ENCODE measurements around the gene ZBTB11.
"Not testable (repeated sequence)": the region's sequence is repeated elsewhere in the genome, so short reads cannot be mapped to it uniquely, and the experiment has no call there.

ZBTB11 gene

GRCh38 chr3:101685870-101686307 is 9.0 kb upstream of the ZBTB11 start:
- Histone ChIP-seq H3K27ac (ENCODE audit: low read length) (peak overlapping the region; percentile 95), H3K4me3 (ENCODE audit: low read length) (peak overlapping the region; percentile 100), H3K4me1 (ENCODE audit: insufficient read depth, low read length) (peaks cover 8% of the 10 kb centered on the region; the same call in 1 of the 2 replicates), H3K9me3 (ENCODE audit: insufficient read depth, low read depth, low read length) (no peaks in the 10 kb centered on the region), H3K27me3 (ENCODE audit: insufficient read depth, low read length) (no peaks in the 10 kb centered on the region), H3K36me3 (ENCODE audit: insufficient read depth, low read depth, low read length) (peaks cover 54% of the 10 kb centered on the region), H3K9ac (ENCODE audit: low read depth, low read length) (peak overlapping the region; percentile 100)

DNA sequence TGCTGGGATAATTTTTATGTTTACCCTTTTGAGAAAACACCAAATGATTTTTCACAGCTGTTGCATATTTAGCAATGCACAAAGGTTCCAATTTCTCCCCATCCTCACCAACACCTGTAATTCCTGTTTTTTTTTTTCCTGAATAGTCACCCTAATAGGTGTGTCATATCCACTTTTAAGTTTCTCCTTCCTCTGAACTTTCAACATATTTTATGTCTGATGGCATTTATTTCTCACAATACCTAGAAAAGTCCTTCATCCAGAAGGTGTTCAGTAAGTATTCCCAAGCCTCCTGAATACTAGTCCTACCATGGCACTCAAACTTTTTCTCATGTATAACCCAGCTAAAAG is 8.1 kb upstream of the ZBTB11 start:
- Histone ChIP-seq H3K27ac (ENCODE audit: low read length) (no peak overlapping the region), H3K9ac (ENCODE audit: low read depth, low read length) (peak overlapping the region; percentile 100), H3K36me3 (ENCODE audit: insufficient read depth, low read depth, low read length) (peaks cover 63% of the 10 kb centered on the region), H3K9me3 (ENCODE audit: insufficient read depth, low read depth, low read length) (no peaks in the 10 kb centered on the region), H3K4me3 (ENCODE audit: low read length) (peak overlapping the region; percentile 100), H3K4me1 (ENCODE audit: insufficient read depth, low read length) (peaks cover 7% of the 10 kb centered on the region; the same call in 1 of the 2 replicates), H3K27me3 (ENCODE audit: insufficient read depth, low read length) (no peaks in the 10 kb centered on the region)

- H3K4me3 ChIP-seq (ENCODE audit: low read length): no peak overlapping the region
- no peak overlapping the region for H3K27ac ChIP-seq (ENCODE audit: low read length)
- H3K36me3 ChIP-seq (ENCODE audit: insufficient read depth, low read depth, low read length): peaks cover 61% of the 10 kb centered on the region
- H3K27me3 ChIP-seq (ENCODE audit: insufficient read depth, low read length): no peaks in the 10 kb centered on the region
- no peaks in the 10 kb centered on the region for H3K9me3 ChIP-seq (ENCODE audit: insufficient read depth, low read depth, low read length)
- H3K4me1 ChIP-seq (ENCODE audit: insufficient read depth, low read length): peaks cover 14% of the 10 kb centered on the region; the same call in 1 of the 2 replicates
- H3K9ac ChIP-seq (ENCODE audit: low read depth, low read length): no peak overlapping the region
Measured at GRCh38 chr3:101680466-101680865, 3.5 kb upstream of the ZBTB11 start.

- not testable (repeated sequence) for H3K9ac ChIP-seq (ENCODE audit: low read depth, low read length); H3K4me3 ChIP-seq (ENCODE audit: low read length); H3K27me3 ChIP-seq (ENCODE audit: insufficient read depth, low read length); H3K4me1 ChIP-seq (ENCODE audit: insufficient read depth, low read length); H3K9me3 ChIP-seq (ENCODE audit: insufficient read depth, low read depth, low read length); H3K27ac ChIP-seq (ENCODE audit: low read length)
- peaks cover 45% of the 10 kb centered on the region for H3K36me3 ChIP-seq (ENCODE audit: insufficient read depth, low read depth, low read length)
Measured at GRCh38 chr3:101678837-101679236, 1.9 kb upstream of the ZBTB11 start.

DNA sequence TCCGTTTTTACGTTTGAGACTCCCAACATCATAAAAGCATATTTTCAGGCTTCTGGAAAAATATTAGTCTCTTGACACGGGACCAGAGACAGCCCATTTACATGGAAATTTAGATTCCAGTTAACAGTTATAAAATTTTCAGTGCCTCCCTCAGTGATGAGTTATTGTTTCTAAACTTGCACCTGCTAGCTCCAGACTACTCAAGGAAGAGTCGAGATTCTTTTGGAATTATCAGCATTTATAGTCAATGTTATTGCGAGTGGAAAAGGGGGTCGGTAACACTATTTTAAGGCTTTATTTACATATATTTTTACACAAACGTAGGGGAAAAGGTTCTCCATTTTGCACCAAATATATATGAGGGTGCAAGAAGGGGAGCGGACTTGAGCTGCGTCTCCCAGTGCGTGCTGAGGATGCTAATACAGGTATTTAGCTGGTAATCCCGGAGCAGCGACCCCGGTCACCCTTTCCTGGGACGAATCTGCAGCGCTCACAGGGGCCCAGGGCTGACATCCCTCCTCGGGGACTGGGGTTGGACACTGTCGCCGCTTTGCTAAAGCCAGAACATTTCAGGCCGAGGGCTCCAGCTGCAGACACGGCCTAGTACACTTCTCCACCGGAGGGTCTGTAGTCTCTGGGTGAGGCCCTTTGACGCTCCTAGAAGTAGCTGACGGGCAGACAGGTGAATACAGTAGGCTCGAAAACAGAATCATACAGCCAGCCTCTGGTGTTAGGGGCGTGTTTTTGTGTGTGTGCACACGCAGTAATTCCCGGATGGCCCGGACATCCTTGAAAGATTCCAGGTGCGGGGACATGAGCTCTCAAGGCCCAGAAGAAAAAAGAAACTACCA is 729 bp upstream of the ZBTB11 start:
- no peaks in the 10 kb centered on the region for H3K9me3 ChIP-seq (ENCODE audit: insufficient read depth, low read depth, low read length)
- H3K4me1 ChIP-seq (ENCODE audit: insufficient read depth, low read length): peaks cover 8% of the 10 kb centered on the region; the same call in 1 of the 2 replicates
- peak overlapping the region; percentile 72; the same call in 1 of the 2 replicates for H3K9ac ChIP-seq (ENCODE audit: low read depth, low read length)
- peaks cover 33% of the 10 kb centered on the region for H3K36me3 ChIP-seq (ENCODE audit: insufficient read depth, low read depth, low read length)
- peak overlapping the region; percentile 78 for H3K4me3 ChIP-seq (ENCODE audit: low read length)
- no peaks in the 10 kb centered on the region for H3K27me3 ChIP-seq (ENCODE audit: insufficient read depth, low read length)
- H3K27ac ChIP-seq (ENCODE audit: low read length): no peak overlapping the region

GRCh38 chr3:101676216-101676764 is 642 bp downstream of the ZBTB11 start:
- Histone ChIP-seq H3K9ac (ENCODE audit: low read depth, low read length) (peak overlapping the region; percentile 92), H3K27me3 (ENCODE audit: insufficient read depth, low read length) (no peaks in the 10 kb centered on the region), H3K36me3 (ENCODE audit: insufficient read depth, low read depth, low read length) (peaks cover 28% of the 10 kb centered on the region), H3K9me3 (ENCODE audit: insufficient read depth, low read depth, low read length) (no peaks in the 10 kb centered on the region), H3K4me1 (ENCODE audit: insufficient read depth, low read length) (peaks cover 8% of the 10 kb centered on the region; the same call in 1 of the 2 replicates), H3K27ac (ENCODE audit: low read length) (peak overlapping the region; percentile 33), H3K4me3 (ENCODE audit: low read length) (peak overlapping the region; percentile 78)

DNA sequence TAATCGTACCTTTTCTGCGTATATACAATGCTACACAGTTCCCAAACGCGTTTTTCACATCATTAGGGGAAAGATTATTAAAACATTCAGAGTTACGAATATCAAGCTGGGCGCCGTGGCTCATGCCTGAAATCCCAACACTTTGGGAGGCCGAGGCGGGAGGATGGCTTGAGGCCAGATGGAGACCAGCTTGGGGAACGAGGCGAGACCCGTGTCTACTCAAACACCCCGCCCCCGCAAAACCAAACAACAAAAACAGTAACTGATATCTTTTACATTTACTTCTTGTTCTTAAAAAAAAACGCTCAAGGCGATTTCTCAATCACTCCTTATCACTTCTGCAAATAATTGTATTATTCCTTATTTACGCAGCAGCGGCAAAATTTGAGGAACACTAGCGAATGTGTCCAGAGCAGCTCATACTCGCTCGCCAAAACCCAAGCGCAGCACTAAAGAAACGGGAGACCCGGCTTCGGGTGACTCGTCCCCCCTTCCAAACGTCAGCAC is 1.2 kb downstream of the ZBTB11 start:
- no peaks in the 10 kb centered on the region for H3K27me3 ChIP-seq (ENCODE audit: insufficient read depth, low read length)
- H3K9me3 ChIP-seq (ENCODE audit: insufficient read depth, low read depth, low read length): no peaks in the 10 kb centered on the region
- peaks cover 28% of the 10 kb centered on the region for H3K36me3 ChIP-seq (ENCODE audit: insufficient read depth, low read depth, low read length)
- H3K27ac ChIP-seq (ENCODE audit: low read length): no peak overlapping the region
- H3K9ac ChIP-seq (ENCODE audit: low read depth, low read length): peak overlapping the region; percentile 55; the same call in 1 of the 2 replicates
- H3K4me1 ChIP-seq (ENCODE audit: insufficient read depth, low read length): peaks cover 8% of the 10 kb centered on the region; the same call in 1 of the 2 replicates
- peak overlapping the region; percentile 78 for H3K4me3 ChIP-seq (ENCODE audit: low read length)

DNA sequence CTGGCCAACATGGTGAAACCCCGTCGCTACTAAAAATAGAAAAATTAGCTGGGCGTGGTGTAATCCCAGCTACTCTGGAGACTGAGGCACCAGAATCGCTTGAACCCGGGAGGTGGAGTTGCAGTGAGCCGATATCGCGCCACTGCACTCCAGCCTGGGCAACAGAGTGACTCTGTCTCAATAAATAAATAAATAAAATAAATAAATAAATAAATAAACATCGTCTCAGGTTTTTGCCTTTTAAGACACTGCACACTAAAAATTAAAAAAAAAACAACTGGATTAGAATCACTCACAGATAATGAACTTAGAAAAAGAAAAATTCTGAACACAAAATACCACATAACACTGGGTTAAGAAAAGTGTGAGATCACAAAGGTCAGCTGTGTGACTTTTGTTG is 2.4 kb downstream of the ZBTB11 start:
- Histone ChIP-seq H3K4me1 (ENCODE audit: insufficient read depth, low read length) (peaks cover 8% of the 10 kb centered on the region; the same call in 1 of the 2 replicates), H3K36me3 (ENCODE audit: insufficient read depth, low read depth, low read length) (peaks cover 20% of the 10 kb centered on the region), H3K27ac (ENCODE audit: low read length) (no peak overlapping the region), H3K9me3 (ENCODE audit: insufficient read depth, low read depth, low read length) (no peaks in the 10 kb centered on the region), H3K4me3 (ENCODE audit: low read length) (peak overlapping the region; percentile 78; the same call in 1 of the 2 replicates), H3K9ac (ENCODE audit: low read depth, low read length) (no peak overlapping the region), H3K27me3 (ENCODE audit: insufficient read depth, low read length) (no peaks in the 10 kb centered on the region)

DNA sequence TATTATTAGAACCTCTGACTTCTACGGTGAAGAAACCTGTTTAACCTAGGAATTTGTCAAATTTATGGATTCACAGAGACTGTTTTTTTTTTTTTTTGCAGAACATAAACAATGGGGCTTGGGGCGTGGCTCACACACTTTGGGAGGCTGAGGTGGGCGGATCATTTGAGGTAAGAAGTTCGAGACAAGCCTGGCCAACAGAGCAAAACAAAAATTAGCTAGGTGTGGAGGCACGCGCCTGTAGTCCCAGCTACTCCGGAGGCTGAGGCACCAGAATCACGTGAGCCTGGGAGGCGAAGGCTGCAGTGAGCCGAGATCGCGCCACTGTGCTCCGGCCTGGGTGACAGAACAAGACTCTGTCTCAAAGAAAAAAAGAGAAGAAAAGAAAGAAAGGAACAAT is 3.0 kb downstream of the ZBTB11 start:
- Histone ChIP-seq H3K4me3 (ENCODE audit: low read length) (no peak overlapping the region), H3K36me3 (ENCODE audit: insufficient read depth, low read depth, low read length) (peaks cover 25% of the 10 kb centered on the region), H3K9ac (ENCODE audit: low read depth, low read length) (no peak overlapping the region)

DNA sequence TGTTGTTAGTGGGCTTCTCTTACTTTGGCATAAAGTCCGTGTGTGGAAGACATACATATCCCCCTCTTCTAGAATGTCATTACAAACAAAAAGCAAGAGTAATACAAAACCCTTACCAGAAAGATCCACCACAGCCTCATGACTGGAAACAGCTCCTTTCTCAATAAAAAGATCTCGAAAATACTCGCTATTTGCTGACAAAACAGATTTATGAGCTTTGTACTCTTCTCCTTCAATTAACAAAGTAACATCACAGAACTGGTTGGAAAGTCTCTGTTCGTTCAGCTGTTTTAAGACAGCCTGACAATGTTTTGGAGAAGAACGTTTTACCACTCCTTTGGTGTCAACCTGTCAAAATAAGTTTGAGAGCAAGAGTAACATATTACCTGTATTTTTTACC is 5.9 kb downstream of the ZBTB11 start:
- H3K4me3 ChIP-seq (ENCODE audit: low read length): no peak overlapping the region
- H3K4me1 ChIP-seq (ENCODE audit: insufficient read depth, low read length): no peaks in the 10 kb centered on the region; the same call in 1 of the 2 replicates
- no peak overlapping the region for H3K27ac ChIP-seq (ENCODE audit: low read length)
- H3K9ac ChIP-seq (ENCODE audit: low read depth, low read length): no peak overlapping the region
- no peaks in the 10 kb centered on the region for H3K9me3 ChIP-seq (ENCODE audit: insufficient read depth, low read depth, low read length)
- H3K27me3 ChIP-seq (ENCODE audit: insufficient read depth, low read length): no peaks in the 10 kb centered on the region
- H3K36me3 ChIP-seq (ENCODE audit: insufficient read depth, low read depth, low read length): peaks cover 42% of the 10 kb centered on the region

More for the DNA sequence above, 3.0 kb downstream of the ZBTB11 start:
- Histone ChIP-seq H3K4me1 (ENCODE audit: insufficient read depth, low read length) (peaks cover 8% of the 10 kb centered on the region; the same call in 1 of the 2 replicates), H3K27me3 (ENCODE audit: insufficient read depth, low read length) (no peaks in the 10 kb centered on the region), H3K27ac (ENCODE audit: low read length) (no peak overlapping the region), H3K9me3 (ENCODE audit: insufficient read depth, low read depth, low read length) (no peaks in the 10 kb centered on the region)

- Histone ChIP-seq H3K36me3 (ENCODE audit: insufficient read depth, low read depth, low read length) (peaks cover 73% of the 10 kb centered on the region), H3K27ac (ENCODE audit: low read length) (no peak overlapping the region), H3K9me3 (ENCODE audit: insufficient read depth, low read depth, low read length) (no peaks in the 10 kb centered on the region), H3K9ac (ENCODE audit: low read depth, low read length) (no peak overlapping the region), H3K27me3 (ENCODE audit: insufficient read depth, low read length) (no peaks in the 10 kb centered on the region), H3K4me1 (ENCODE audit: insufficient read depth, low read length) (no peaks in the 10 kb centered on the region), H3K4me3 (ENCODE audit: low read length) (no peak overlapping the region)
Measured at GRCh38 chr3:101667844-101668243, 9.1 kb downstream of the ZBTB11 start.

Measured in iPS-20b (cell line).